NCI-H345 treated with DMSO at 0.1 percent for 48 hours (cell line): ENCODE data around the gene LAMB3.

Experiments
- DNase-seq: peaks from one replicate; lab custom pipeline; 2025; ENCODE audit not compliant: unreplicated experiment; lab: John Stamatoyannopoulos, UW

Gene LAMB3

DNA sequence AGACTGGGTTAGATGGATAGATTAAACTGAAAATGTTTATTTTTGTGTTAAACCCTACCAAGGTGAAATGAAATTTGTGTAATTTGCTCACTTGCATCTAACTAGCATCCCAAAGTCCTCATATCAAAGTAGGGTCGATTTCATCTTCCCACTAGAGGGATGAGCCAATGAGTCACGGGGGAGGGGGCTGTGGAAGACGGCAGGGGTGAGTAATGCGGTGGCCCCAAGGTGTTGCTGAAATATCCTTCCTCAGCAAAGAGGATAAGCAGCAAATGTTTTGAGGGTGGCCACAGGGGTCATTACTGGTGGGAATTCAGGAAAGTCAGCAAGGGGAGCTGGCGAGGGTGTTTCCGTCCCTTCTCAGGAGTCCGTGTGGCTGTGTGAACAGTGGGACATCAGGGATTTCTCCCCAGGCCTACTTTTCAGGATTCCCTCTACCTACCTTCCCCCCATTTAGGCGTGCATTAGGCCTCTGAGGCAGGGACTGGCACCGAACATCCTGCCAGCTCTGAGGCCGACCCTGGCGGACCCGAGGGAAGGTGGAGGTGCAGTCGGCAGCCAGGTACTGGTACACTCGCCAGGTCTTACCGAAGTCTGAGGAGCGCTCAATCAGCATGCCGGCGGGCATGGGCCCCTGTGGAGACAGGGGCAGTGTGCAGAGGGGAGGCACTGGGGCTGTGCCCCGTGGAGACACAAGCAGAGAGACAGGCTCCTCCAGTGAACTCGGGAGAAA is 18.1 kb downstream of the LAMB3 start:
- no peak for DNase-seq

DNA sequence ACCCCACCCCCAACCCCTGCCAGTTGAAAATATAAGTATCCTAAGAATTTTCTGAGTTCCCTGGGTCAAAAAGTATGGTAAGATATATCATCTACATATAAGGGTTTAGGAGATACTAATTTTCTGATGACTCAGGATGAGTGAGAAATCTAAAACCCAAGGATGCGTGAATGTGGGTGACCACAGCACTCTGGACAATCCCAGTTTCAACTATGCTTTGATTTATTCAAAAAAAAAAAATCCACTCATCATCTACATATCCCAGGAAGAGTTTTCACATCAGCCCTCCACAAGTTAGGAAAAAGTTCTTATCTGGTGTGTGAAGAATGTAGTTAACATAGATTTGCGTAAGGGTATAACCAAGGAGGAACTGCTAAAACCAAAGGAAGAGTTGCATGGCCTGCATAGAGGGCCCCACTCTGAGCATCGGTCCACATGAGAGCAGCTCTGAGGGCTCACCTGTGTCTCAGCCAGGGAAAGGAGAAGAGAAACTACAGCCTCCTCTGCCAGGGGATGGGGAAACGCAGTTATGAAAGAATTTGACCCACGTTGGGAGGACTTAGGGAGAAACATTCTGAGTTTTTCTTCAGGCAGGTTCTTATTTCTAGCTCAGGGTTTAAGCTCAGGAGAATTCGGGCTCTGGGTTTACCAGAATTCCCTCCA is 18.8 kb downstream of the LAMB3 start:
- no peak for DNase-seq

DNA sequence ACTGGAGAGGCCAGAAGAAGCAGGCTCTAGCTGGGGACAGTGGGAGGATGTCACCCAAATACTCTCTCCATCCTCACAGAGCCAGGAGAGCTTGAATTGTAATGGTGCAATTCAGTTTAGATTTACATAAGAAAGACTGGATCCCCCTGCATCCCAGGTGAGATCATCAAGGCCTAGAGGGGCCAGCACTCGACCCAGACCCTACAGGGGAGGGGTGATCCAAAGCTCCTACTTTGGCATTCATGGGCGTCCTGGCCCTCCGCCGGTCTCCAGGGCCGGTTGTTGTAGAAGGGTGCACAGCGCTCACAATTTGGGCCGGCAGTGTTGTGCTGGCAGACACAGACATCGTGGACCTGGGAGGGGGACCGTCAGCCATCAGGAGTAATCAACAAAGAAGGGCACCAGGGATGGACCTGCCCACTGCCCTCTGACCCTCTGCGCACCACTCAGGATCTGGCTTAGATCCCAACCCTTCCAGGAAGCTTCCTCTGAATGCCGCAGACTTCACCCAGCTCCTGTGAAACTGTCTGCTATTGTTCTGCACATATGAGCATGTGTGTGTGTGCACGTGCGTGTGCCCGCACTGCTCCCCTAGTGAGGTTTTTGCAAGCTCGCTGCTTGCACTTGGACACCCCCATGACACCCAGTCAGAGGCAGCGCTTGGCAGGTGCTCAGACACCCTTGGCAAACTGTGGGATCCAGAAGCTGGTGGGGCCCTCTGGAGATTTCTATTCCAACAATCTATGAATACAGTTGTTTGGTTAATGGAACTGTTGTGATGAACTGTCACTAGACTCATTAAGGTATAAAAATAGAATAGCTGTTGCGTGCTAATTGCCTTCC is 21.6 kb downstream of the LAMB3 start:
- no peak for DNase-seq

DNA sequence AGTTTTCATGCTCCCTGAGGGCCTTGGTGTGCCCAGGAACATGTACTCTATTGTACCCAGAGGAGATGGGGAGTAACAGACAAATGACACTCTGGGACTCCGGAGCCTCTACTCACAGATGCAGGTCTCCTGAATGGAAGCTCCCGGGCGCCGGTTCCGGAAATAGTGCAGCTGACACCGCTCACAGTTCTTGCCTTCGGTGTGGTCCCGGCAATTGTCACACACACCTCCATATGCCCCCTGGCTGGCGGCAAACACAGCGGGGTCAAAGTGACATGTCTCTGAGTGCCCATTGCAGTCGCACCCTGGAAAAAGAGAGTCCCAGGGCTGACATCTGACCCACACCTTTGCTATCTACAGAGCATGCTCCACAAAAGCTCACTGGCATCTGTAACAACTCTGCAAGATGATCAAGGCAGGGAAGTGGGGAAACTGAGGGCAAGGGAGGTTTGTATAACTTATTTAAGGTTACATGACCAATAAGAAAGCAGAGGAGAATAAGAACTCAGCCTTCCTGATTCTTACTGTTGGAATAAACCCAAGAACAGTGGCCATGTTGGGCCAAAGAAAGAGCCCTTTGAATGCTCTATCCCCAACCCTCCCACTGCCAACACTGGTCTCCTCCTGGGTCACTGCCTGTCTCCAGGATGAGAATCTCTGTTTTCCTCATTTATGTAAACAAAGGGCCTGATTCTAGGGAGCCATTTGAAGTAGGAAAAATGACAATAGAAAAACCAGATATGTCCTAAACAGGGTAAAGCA is 22.4 kb downstream of the LAMB3 start:
- DNase-seq, result no peak

DNA sequence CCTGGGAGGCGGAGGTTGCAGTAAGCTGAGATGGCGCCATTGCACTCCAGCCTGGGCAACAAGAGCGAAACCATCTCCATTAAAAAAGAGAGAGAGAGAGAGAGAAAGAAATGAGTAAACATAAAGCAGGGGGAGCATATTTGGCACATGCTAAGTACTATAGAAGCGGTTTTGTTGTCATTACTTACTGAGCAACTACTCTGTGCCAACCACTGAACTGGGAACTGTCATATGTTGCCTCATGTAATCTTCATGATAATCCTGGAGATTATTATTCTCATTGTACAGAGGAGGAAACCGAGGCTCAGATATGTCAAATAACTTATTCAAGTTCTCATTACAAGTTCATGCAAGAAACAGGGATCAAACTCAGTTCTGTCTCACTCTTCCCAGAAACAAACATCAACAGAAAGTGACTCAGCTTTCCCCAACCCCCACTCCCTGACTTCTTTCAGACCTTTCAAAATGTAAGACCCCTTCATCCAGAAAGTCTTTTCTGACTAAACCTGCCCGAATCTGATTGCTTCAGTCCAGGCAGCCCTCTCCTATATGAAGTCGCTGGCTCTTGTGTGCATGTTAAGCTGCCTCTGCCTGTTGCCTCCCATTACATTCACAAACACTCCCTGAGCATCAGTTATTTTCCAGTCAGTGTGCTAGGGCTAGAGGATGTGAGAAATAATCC is 23.5 kb downstream of the LAMB3 start:
- no peak for DNase-seq

DNA sequence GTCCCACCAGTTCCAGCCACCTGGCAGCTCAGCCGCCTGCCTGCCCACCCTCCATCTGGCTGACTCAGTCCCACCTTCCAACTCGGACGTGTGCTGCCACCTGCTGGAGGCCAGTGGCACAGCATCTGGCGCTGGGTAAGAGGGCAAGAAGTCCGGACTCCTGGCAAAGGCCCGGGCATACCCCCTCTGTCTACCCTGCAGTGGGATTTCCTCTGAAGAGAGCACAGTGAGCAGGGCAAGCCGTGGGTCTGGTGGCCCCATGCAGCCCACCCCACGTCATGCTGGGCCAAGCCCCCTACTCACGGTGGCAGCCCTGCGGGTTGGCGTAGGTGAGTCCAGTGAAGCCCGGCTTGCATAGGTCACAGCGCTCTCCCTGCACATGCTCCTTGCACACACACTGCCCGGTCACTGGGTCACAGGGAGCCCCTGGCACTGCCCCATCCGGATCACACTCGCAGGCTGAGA is 24.5 kb downstream of the LAMB3 start:
- peak; percentile 58 for DNase-seq

DNA sequence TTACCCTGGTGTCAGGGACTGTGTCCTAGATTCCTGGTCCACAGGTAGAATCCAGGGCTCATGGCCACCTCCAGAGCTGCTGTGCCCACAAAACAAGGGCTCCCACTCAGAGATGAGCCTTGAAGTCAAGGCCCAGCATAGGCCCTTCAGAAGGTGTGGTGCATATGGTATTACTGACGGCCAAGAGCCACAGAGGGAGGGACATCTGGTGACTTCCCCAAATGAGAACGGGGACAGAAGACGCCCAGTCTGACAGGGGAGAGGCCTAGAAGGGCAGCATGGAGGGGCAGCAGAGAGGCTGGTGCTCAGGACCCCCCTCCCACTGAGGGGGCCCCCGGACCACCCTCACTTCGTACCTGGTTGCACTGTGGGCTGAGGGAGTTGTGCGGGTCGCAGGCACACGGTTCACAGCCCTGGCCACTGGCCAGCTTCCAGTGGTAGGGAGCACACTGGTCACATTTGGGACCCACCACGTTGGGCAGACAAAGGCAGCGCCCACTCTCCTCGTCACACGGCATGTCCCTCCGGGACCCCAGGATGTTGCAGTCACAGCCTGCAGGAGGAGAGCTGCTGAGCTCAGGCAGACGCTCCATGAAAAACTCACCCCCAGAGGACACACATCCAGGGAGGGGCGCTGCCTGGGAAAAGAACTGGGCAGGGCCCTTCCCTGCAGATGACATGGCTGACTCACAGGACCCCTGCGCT is 25.0 kb downstream of the LAMB3 start:
- no peak for DNase-seq

DNA sequence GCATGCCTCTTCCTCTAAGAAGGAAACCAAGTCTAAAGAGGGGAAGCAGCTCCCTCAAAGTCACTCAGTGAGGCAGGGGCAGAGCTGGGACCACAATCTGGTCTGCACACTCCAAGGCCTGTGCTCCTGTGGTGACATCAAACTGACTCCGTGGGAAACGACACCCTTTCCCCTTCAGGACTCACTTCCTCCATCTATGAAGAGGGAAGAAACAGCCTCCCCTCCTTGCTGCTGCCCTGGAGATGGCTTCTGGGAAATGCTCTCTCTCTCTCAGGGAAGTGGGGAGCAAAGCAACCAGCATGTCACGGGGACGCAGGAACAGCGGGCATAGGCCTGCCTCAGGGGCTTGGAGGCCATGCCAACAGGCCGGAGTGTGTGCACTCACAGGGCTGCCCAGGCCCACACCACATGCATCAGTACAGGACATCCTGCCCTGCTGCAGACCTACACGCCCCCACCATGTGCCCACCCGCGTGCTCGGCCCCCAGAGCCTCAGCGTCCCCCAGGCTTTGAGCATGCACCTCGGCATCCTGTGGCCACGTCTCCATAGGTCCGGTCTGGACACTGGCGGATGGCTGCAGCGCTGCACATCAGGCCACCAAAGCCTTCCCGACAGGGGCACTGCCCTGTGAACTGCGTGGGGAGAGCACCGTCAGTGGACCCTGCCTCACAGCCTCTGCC is 25.7 kb downstream of the LAMB3 start:
- no peak for DNase-seq

DNA sequence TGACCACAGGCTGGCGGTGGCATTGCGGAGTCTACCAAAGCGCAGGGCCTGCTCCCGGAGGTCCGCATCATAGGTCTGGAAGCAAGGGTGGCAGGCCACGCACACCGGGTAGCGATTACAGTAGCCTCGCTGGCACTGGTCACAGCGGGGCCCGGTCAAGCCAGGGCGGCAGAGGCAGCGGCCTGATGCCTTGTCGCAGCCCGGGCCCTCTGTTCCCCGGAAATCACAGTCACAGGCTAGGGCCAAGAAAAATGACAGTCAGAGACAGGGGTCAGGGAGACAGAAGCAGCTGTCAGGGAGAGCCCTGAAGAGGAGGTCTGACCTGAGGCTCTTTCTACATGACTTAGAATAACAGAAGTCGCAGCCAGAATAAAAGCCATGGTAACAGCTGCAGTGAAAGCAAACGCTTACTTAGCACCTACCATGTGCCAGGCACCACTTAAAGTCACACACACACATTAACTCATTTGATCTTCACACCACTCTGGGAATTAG is 26.4 kb downstream of the LAMB3 start:
- DNase-seq, result no peak

DNA sequence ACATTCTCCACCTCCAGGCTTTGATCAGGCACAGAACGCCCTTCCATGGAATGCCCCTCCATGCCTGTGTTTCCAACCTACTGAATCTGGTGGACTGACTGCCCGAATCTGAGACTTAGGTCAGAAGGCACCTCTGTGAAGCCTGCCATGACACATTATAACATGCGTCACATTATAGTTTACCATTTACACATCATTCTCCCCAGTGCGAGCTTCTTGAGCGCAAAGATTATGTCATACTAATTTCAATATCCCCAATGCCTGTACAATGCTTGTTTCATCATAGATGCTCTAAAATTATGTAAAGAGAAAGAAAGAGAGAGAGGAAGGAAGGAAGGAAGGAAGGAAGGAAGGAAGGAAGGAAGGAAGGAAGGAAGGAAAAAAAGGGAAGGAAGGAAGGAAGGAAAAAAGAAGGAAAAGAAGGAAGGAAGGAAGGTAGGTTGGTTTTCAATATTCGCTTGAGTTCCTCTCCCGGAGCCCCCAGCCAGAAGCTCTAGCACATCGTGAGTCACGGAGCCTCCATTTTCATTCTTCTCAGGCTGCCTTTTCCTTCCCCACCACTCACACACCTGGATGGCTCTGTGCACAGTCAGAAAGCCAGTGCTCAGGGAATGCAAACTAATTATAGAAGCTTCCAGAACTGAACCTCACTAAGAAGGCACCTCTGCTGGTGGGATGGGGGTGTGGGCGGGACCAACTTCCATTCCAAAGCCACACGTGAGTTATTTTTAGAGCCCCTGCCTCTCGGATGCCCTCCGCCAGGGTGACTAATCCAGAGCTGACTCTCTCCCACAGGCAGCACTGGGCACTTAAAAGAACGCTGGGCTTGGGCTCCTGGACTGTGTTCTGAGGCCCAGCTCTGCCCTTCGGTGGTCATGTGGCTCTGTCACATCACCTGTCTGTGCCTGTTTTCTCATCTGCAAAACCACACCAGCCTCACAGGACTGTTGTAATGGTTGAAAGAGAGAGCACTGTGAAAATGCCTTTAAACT is 27.4 kb downstream of the LAMB3 start:
- no peak for DNase-seq

DNA sequence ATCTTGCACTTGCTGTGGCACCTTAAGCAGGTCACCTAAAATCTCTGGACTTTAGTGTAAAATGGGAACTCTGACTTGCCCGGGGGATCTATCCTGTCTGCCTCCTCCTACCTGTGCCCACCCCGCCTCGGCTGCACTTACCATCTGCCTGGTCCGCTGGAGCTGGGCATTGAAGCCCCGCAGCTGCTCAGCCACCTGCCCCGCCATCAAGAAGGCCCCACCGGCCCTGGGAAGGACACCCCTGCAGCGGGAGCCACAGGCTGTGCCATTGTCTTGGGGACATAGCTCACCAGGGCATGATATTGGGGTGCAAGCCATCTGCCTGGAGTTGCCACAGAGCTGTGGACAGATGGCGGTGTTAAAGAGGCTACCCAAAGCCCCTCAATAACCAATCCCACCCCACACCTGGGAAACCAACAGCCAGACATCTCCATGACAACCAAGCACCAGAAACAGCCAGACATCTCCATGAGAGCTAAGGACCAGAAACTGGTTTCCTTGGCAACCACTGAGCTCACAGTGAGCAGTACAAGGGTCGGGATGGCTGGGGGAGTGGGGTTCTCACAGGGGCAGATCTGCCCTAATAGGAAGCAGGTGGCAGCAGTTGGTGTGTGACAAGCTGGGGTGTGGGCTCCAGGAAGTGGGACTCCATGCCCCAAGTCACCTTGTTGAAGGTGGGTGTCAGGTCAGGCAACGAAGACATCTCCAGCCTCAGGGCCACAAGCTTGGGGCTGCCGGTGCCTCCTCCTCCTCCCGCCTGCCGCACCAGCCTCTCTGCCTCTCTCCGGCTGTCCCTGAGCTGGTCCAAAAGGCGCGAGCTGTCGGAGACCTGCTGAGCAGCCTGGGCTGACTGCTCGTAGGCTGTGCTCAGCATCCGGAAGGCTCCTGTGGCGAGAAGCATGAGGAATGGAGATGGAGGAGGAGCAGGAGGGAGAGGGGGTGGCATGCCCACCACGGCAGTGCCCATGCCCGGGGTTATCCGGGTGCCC is 29.1 kb downstream of the LAMB3 start:
- DNase-seq, result no peak

DNA sequence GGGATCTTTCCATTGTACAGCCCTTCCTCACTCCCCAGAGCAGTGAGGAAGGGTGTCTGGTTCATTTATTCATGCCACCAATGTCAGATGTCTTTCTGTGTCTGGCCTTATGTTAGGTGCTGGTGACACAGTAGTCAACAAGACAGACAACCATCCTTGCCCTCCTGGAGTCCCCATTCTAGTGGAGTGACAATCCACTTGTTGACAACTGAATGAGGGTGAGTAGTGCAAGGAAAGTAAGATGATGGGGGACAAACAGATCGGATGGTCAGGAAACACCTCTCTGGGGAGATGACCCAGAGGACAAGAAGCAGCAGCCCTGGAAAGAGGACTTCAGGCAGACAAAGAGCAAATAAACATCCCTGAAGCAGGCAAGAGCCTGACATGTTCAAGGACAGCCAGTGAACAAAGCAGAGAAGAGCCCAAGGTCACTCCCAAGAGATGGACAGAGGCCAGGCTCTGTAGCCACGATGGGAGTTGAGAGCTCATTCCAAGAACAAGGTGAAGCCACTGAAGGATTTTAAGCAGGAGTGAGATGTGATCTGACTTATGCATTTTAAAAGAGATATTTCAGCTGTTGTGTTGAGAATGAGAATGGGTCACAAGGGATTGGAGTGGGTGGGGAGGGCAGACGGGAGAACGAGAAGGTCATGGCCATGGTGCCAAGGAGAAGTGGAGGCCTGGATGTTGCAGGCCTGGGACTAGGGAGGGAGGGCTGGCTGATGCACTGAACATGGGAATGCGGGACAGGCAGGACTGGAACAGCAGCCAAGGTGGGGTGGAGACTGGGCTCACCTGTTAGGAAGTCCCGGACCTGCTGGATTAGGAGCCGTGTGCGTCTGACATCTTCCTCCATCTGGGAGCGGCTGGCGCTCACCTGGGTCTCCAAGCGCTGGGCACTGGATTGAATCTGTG is 30.2 kb downstream of the LAMB3 start:
- no peak for DNase-seq

DNA sequence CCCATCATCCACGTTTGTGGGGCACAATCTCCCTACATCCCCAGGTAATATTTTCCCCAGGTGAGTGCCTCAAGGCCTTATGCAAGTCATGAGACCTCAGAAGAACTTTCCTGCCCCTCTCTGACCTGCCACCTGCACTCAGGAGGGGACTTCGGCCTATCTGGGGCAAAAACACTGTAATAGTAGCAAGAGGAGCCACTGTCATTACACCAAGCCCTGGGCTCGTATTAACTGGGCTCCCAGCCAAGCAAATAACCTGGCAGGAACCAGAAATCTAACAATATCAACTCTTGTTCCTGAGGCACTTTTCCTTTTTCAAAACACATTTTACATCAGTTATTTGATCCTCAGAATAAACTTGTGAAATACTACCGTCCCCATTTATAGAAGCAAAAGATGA is 30.9 kb downstream of the LAMB3 start:
- no peak for DNase-seq

DNA sequence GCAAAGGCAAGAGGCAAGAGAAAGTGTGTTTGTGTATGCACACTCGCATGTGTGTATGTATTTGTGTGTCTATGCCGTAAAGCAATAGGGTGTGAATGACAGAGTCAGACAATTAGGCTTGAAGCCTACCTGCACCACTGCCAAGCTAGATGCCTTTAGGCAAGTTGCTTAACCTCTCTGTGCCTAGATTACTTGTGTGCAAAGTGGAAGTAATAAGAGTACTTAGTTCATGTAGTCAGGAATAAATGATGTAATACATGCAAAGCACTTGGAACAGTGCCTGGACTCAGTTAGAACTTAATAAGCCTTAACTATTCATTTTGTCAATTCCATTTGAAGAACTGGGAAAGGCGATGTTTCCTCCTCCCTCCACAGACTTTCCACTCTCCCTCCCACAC is 31.7 kb downstream of the LAMB3 start:
- DNase-seq, result no peak

DNA sequence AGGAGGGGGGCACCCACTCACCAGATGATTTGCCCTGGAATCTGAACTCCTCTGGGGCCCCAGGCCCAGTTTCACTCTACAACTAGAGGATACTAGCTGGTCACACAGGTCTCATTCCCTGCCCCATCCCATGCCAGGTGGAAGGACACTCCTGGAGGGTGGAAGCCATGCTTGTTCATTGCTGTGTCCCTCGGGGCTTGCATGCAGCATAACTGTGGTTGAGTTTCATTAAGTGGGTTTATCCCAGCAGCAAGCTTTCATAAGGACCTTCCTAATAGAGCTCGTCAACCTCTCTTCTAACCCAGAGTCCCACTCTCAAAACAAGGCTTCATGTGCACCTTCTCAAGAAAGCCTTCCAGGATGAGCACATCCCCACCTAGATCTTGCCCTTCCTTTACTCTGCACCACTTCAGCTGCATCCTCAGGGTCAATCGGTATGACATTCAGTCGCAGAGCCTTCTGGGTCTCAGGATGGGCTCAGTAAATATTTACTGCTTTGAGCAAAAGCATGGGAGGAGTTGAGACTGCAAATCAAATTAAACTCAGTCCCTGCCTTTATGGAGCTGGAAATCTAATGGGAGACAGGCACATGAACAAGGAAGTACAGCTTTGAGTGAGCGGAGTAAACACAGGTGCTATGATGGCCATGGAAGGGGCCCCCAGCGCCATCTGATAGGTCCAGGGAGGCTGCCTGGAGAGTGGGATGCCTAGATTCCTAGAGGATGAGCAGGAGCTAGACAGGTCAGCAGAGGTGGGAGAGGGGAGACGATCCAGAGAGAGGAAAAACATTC is 32.3 kb downstream of the LAMB3 start:
- DNase-seq, result no peak
